Fibroblast of the aortic adventitia (primary cell): ENCODE measurements around the gene HDGFL1. TPM values are rescaled to one million over a fixed set of nuclear protein-coding genes. Genes with fewer than 3 reads are reported as not detected.

Experiments
- DNase-seq: peaks from one replicate; pipeline ENCODE4 v3.0.0-alpha.2; 2010; ENCODE audit warnings: low read depth
- H3K4me3 ChIP-seq: 2 replicates; pipeline ENCODE4 v1.5.1; 2011; ENCODE audit warnings: low read depth, mild to moderate bottlenecking, control low read depth, low read length, moderate library complexity
- total RNA-seq: library from RNA; depleted of rRNA; stranded (reverse); fragments of >200 nt; gene quantifications from 2 replicates; pipeline ENCODE4 v1.2.3, GENCODE V29; 2012; ENCODE audit warnings: low replicate concordance
- TF ChIP-seq, protein P1 (sequence below): IDR thresholded peaks from 2 replicates; pipeline ENCODE4 v1.5.1; 2011; ENCODE audit warnings: mild to moderate bottlenecking, low read length, control low read depth, inconsistent platforms; ENCODE audit not compliant: insufficient read depth

Gene HDGFL1
- total RNA-seq, 1 donor = not detected

DNA sequence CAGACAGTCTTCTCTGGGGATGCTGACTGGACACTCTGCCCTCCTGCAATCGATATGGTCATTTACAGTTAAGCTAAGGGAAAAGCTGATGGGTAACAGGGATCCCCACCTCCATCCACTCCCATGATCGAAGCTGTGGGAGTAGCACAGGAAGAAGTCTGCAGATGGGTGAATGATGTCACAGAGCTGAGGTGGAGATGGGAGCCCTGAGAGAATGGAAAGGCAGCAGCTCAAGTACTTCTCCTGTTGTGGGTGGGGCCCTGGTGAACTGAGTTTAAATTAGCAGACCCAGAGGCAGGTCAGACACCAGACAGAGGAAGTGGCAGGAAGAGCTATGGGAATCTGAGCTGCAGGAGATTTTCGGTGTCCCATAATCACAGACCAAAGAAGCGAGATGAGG, 29.0 kb downstream of the HDGFL1 start:
- DNase-seq = no peak
- H3K4me3 ChIP-seq = no peak overlapping the region
- TF ChIP-seq, protein P1, sequence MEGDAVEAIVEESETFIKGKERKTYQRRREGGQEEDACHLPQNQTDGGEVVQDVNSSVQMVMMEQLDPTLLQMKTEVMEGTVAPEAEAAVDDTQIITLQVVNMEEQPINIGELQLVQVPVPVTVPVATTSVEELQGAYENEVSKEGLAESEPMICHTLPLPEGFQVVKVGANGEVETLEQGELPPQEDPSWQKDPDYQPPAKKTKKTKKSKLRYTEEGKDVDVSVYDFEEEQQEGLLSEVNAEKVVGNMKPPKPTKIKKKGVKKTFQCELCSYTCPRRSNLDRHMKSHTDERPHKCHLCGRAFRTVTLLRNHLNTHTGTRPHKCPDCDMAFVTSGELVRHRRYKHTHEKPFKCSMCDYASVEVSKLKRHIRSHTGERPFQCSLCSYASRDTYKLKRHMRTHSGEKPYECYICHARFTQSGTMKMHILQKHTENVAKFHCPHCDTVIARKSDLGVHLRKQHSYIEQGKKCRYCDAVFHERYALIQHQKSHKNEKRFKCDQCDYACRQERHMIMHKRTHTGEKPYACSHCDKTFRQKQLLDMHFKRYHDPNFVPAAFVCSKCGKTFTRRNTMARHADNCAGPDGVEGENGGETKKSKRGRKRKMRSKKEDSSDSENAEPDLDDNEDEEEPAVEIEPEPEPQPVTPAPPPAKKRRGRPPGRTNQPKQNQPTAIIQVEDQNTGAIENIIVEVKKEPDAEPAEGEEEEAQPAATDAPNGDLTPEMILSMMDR = no peak

DNA sequence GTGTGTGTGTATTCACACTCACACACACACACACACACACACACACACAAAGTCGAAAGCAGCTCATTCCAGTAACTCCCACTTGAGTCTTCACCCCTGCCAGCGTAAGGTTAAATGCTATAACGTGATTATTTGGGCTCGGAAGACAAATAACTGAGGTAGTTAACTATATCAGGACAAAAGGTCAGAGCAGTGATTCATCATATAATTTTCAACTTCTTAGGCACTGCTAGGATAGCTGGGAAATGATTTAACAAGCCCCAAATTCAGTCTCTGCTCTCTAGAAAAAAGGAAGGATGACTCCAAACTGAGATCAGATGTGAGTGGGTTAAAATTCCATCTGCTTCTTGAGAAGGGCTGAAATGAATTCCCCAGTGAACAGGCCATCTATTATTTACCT, 30.7 kb downstream of the HDGFL1 start:
- DNase-seq = no peak
- TF ChIP-seq, protein P1 = no peak
- no peak overlapping the region for H3K4me3 ChIP-seq

DNA sequence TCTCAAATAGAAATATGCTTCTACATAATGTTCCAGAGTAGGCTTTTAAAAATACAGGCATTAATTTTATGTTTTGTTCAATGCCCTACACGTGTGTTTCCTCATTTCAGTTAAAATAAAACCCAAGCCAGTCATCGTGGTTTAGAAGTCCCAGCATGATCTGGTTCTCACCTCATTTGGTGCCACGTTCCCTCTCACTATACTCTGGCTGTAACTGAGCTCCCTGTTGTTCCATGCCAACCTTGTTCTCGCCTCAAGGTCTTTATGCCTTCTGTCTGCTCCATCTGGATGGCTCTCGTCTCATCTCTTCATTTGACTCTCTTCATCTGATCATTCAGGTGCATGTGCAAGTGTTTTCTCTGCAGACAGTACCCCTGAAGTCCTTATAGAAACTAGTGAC, 32.6 kb downstream of the HDGFL1 start:
- TF ChIP-seq, protein P1 = no peak
- no peak for DNase-seq
- no peak overlapping the region for H3K4me3 ChIP-seq

DNA sequence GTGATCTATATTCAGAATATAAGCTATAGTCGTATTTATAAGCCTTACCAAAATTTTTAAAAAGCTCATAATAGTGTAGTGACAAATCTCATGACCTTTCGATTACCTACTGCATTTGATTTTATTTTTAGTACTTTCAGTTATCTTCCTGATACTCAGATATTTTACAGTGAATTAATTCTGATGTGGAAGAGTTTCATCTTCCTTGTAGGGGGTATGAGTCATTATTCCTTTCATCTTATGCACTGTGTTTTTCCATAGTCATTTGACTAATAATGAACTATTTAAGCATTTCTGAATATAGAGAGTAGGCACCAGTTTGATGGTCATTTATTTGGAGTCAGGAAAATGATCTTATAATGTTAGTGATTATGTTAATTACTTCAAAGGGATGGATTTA, 36.4 kb downstream of the HDGFL1 start:
- DNase-seq = no peak
- TF ChIP-seq, protein P1 = no peak
- no peak overlapping the region for H3K4me3 ChIP-seq

DNA sequence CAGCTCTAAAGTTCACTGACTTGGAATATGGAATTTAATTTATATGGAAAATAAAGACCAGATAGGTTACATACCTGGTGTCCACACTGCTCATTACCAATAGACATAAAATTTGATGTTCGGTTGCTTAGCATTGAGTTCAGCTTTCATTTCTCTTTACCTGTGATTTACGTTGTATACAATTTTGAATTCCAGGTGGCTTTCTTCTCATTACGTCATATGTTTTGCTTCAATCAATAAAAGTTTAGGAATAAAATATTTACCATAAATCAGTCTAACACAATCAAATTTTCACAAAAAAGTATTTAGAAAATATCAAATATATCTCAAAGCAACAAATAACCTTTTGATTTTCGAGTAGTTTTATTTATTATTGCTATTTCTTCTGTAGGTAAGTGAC, 40.8 kb downstream of the HDGFL1 start:
- TF ChIP-seq, protein P1 = no peak
- no peak overlapping the region for H3K4me3 ChIP-seq
- DNase-seq = no peak

DNA sequence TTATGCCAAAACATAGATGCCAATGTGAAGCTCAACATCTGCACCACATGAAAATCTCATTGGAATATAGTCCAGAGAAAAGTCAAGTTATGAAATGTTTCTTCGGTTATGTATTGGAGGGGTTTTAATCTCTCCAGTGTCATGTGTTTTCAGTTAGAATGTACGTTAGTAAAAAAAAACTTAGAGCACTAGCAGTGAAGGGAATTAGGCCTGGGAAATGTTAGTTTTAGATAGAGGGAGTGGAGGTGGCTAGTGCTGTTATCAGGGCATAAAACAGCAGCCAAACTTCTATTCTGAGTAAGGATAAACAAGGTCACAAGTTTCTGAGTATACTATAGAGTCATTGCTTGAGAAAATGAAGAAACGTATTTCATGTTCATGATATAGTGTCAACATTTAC, 42.9 kb downstream of the HDGFL1 start:
- TF ChIP-seq, protein P1 = no peak
- DNase-seq = peak; percentile 63
- no peak overlapping the region for H3K4me3 ChIP-seq

DNA sequence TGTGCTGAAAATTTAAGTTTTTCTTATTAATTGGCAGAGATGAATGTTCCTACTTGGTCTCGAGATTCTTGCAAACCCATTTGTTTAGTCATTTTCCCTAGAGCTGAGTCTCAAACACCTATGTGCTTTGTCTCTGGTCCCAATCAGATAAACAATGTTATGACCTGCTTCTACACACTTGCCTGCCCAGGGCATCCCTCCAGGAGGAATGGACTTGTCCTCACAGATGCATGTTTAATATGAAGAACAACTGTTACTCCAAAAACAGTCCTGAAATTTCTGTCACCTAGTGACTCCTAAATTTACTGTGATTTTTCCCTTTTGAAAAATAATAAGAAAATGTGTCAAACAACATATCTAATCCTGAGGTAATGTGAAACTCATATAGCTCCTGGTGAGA, 43.7 kb downstream of the HDGFL1 start:
- no peak for DNase-seq
- TF ChIP-seq, protein P1 = no peak

More for the DNA sequence above, 43.7 kb downstream of the HDGFL1 start:
- no peak overlapping the region for H3K4me3 ChIP-seq
